Peyer's patch (tissue), 4 donors: Measurements from ENCODE around the gene BARX2. TPM values are rescaled to one million over a fixed set of nuclear protein-coding genes. Genes with fewer than 3 reads are reported as not detected.

Experiments
- DNase-seq, 3 donors: peaks; one replicate each; pipeline ENCODE4 v3.0.0-alpha.2; 2017 to 2019
- H3K27ac ChIP-seq, 4 donors: fragments of 200-600 bp; sonication (generic); one replicate each; pipeline ENCODE4 v1.5.1; 2016 to 2019
- H3K27me3 ChIP-seq, 2 donors: fragments of 200-600 bp; sonication (generic); one replicate each; pipeline ENCODE4 v1.5.1; 2019
- H3K36me3 ChIP-seq, 3 donors: fragments of 200-600 bp; sonication (generic); one replicate each; pipeline ENCODE4 v1.5.1; 2016 to 2019
- H3K4me1 ChIP-seq, 4 donors: fragments of 200-600 bp; sonication (generic); one replicate each; pipeline ENCODE4 v1.5.1; 2016 to 2019
- H3K4me3 ChIP-seq, 4 donors: fragments of 200-600 bp; sonication (generic); 1 replicate in 3 of 4; 2 replicates in 1 of 4; pipeline ENCODE4 v1.5.1; 2016 to 2019; ENCODE audit warnings: mild to moderate bottlenecking in 1 of 4
- H3K9me3 ChIP-seq, 4 donors: fragments of 200-600 bp; sonication (generic); one replicate each; pipeline ENCODE4 v1.5.1; 2016 to 2019; ENCODE audit warnings: mild to moderate bottlenecking in 1 of 4
- CTCF ChIP-seq, 6 experiments: fragments of 450-650 bp in 4 of 6; fragments of 200-600 bp in 2 of 6; sonication (generic) in 1 of 6; IDR thresholded peaks; one replicate each; pipeline ENCODE4 v1.5.1; 2017 to 2019; ENCODE audit warnings: antibody characterized with exemption in 6 of 6, mild to moderate bottlenecking in 3 of 6, moderate library complexity in 1 of 6
- POLR2A ChIP-seq, 2 donors: fragments of 450-650 bp; IDR thresholded peaks; one replicate each; pipeline ENCODE4 v1.5.1; 2017; ENCODE audit warnings: antibody characterized with exemption in 2 of 2, mild to moderate bottlenecking in 2 of 2, moderate library complexity in 2 of 2
- total RNA-seq, 4 donors: library from RNA; depleted of rRNA; stranded (reverse); fragments of >200 nt; gene quantifications; one replicate each; pipeline ENCODE4 v1.1.0, GENCODE V29; 2016

Gene BARX2
- total RNA-seq, 4 donors from 2014 or later = 1.7 to 19.8 (median 15.7) TPM

- Histone ChIP-seq H3K27me3 (no peaks in the 10 kb centered on the region), H3K36me3 (no peaks in the 10 kb centered on the region), H3K4me1 (no peaks in the 10 kb centered on the region), H3K9me3 (no peaks in the 10 kb centered on the region), H3K27ac (no peak overlapping the region), H3K4me3 (no peak overlapping the region)
- no peak for DNase-seq
- TF ChIP-seq CTCF (IDR thresholded peaks at IDR 0.05) = no peak
- TF ChIP-seq POLR2A (IDR thresholded peaks at IDR 0.05) = no peak
These were observed 15.9 kb upstream of the BARX2 start for GRCh38 chr11:129359748-129360147.

GRCh38 chr11:129364143-129364654 is 11.4 kb upstream of the BARX2 start:
- H3K4me1 ChIP-seq = peaks cover 0 to 6% (median under 1%) of the 10 kb centered on the region in 4 donors
- no peaks in the 10 kb centered on the region for H3K9me3 ChIP-seq
- no peaks in the 10 kb centered on the region for H3K27me3 ChIP-seq
- peak overlapping the region in 2 of 4 donors; percentile 74 to 77 for H3K27ac ChIP-seq
- peak overlapping the region in 2 of 4 donors; percentile 9 to 37 for H3K4me3 ChIP-seq
- DNase-seq = peak; percentile 21 to 91 (median 88)
- peak; percentile 22 to 100 (median 87) for TF ChIP-seq CTCF (IDR thresholded peaks at IDR 0.05)
- peak in 1 of 2 donors; percentile 25 for TF ChIP-seq POLR2A (IDR thresholded peaks at IDR 0.05)
- H3K36me3 ChIP-seq = no peaks in the 10 kb centered on the region

- DNase-seq = no peak
- H3K4me1 ChIP-seq = peaks cover 0 to 10% (median 3%) of the 10 kb centered on the region in 4 donors
- H3K27me3 ChIP-seq = no peaks in the 10 kb centered on the region
- no peaks in the 10 kb centered on the region for H3K36me3 ChIP-seq
- no peaks in the 10 kb centered on the region for H3K9me3 ChIP-seq
- no peak overlapping the region for H3K4me3 ChIP-seq
- no peak overlapping the region for H3K27ac ChIP-seq
- TF ChIP-seq POLR2A (IDR thresholded peaks at IDR 0.05) (no peak), CTCF (IDR thresholded peaks at IDR 0.05) (no peak)
These were observed 9.8 kb upstream of the BARX2 start for GRCh38 chr11:129365816-129366215.

- Histone ChIP-seq H3K4me3 (no peak overlapping the region), H3K9me3 (no peaks in the 10 kb centered on the region), H3K27me3 (no peaks in the 10 kb centered on the region), H3K27ac (no peak overlapping the region), H3K4me1 (peaks cover 0 to 10% (median 3%) of the 10 kb centered on the region in 4 donors), H3K36me3 (no peaks in the 10 kb centered on the region)
- DNase-seq = no peak
- no peak for TF ChIP-seq POLR2A (IDR thresholded peaks at IDR 0.05)
- TF ChIP-seq CTCF (IDR thresholded peaks at IDR 0.05) = no peak
These were observed 8.7 kb upstream of the BARX2 start for GRCh38 chr11:129366737-129367597.

DNA sequence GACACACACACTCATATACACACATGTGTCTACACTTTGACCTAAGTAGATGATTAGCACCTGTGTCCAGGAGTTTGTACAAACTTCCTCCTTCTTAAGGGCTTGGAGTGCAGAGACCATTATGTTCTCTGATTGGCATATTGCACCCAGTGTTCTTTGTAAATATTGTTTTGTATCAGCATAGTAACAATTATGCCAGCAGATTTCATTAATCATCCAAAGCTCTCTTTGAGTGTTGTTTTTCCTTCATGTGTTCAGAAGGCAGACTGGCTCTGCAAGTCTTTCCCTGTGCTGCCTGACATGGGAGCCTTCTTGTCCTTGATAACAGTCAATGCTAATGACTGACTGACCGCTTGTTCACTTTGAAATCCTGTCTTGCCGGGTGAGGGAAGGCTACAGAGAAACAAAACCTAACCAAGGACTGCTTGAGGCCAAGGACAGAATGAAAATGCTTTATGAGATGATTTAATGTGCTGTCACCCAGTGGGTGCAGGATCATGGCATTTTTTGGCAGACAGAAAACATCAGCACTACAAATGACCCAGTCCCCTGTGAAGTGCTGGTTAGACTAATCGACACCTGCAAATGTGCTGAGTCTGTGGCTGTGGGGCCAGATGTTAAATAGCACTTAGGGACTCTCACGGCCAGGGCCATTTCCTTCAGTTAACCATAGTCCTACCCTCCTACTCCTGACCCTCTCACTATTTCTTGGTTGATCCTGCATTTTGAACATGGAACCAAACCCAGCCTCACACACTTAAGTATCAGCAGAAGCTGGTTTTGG is 6.6 kb upstream of the BARX2 start:
- Histone ChIP-seq H3K27ac (peak overlapping the region in 3 of 4 donors; percentile 51 to 88 (median 81)), H3K4me1 (peaks cover 0 to 22% (median 3%) of the 10 kb centered on the region in 4 donors), H3K27me3 (peaks cover 0 to 11% of the 10 kb centered on the region in 2 donors), H3K9me3 (no peaks in the 10 kb centered on the region), H3K36me3 (no peaks in the 10 kb centered on the region), H3K4me3 (no peak overlapping the region)
- TF ChIP-seq CTCF (IDR thresholded peaks at IDR 0.05) (no peak), POLR2A (IDR thresholded peaks at IDR 0.05) (peak in 1 of 2 donors; percentile 15)
- DNase-seq = no peak
